ENCODE results near the gene NR4A1. TPM values are rescaled to one million over a fixed set of nuclear protein-coding genes. Genes with fewer than 3 reads are reported as not detected.

NR4A1 gene
- total and polyA plus RNA-seq, 10 of the 15 experiments (the other 5 are each of a cell fraction or from before 2014, with no cell fraction given), result 0.05 to 7.9 (median 2.2) TPM; not detected in 1

GRCh38 chr12:52024845-52025230 lies 26.4 kb upstream of the NR4A1 start:
- Histone ChIP-seq H3K79me2 (ENCODE audit: control insufficient read depth, insufficient read depth, low read length) (no peaks in the 10 kb centered on the region), H3K27ac (ENCODE audit: control insufficient read depth, insufficient read depth) (no peak overlapping the region), H3K27me3 (replicated peaks in 1 of 2; ENCODE audit: control insufficient read depth in 2 of 2, insufficient read depth in 2 of 2, low read length in 1 of 2) (peaks cover 0 to 9% of the 10 kb centered on the region in 2 experiments; a peak in 2 of 4 replicates), H3K4me1 (ENCODE audit: control insufficient read depth, insufficient read depth, low read length) (peaks cover 21% of the 10 kb centered on the region), H3K4me2 (ENCODE audit: control insufficient read depth, insufficient read depth) (peak overlapping the region; percentile 64), H3K9ac (ENCODE audit: control insufficient read depth, insufficient read depth, low read length) (no peak overlapping the region), H3K9me3 (replicated peaks; ENCODE audit: control insufficient read depth, insufficient read depth, low read length) (no peaks in the 10 kb centered on the region), H3K36me3 (ENCODE audit: control insufficient read depth in 2 of 2, insufficient read depth in 2 of 2, low read length in 1 of 2) (no peaks in the 10 kb centered on the region), H4K20me1 (ENCODE audit: control insufficient read depth, insufficient read depth) (no peaks in the 10 kb centered on the region), H3K4me3 (no peak overlapping the region), H2AFZ (ENCODE audit: control insufficient read depth, low read depth, low read length) (peak overlapping the region; percentile 3)
- BruUV-seq (replicated peaks), result no TSS peak
- 30% methylated on average over 12 of the region's 15 CpGs for WGBS (ENCODE audit: insufficient coverage, insufficient replicate concordance, low lambda C conversion rate, missing lambda C conversion rate)
- FAIRE-seq (no peak), DNase-seq (ENCODE audit: low read depth, low spot score) (no peak), ATAC-seq (peak; percentile 42)
- RAD21 ChIA-PET (ENCODE audit: unreplicated experiment), result interaction anchor here (0.6 to 9.0 kb wide), 30 partner anchors 11 to 151 kb away, joined by 3 to 151 read pairs (median 10); partner anchors contain the start of genes ATG101, NR4A1 and TAMALIN
- CTCF ChIA-PET, result interaction anchor here (0.6 to 15.6 kb wide), 35 partner anchors 10 to 854 kb away, joined by 3 to 622 read pairs (median 5); partner anchors contain the start of genes ATG101, NR4A1, SMIM41 and TAMALIN
- POLR2A ChIA-PET, result interaction anchor here (0.6 to 2.9 kb wide), 13 partner anchors 19 to 1770 kb away, joined by 3 to 20 read pairs (median 6); partner anchors contain the start of gene NR4A1
- in situ Hi-C loops (cut with MboI) (loop anchor here (5.0 kb wide), 2 partner anchors 57 to 97 kb away; no protein-coding TSS in a partner anchor), intact Hi-C loops (cut with micrococcal nuclease; ENCODE audit: unreplicated experiment) (loop anchor here (1.0 to 5.0 kb wide), 7 partner anchors 32 to 133 kb away; partner anchors contain the start of gene ATG101)
- SMC1A ChIA-PET (ENCODE audit: uncharacterized antibody, unreplicated experiment), result interaction anchor here (0.7 to 13.7 kb wide), 29 partner anchors 8 to 675 kb away, joined by 3 to 322 read pairs (median 5); partner anchors contain the start of genes ATG101 and NR4A1
- no peak for TF ChIP-seq KAT2A (conservative IDR thresholded peaks at IDR 0.05; ENCODE audit: control insufficient read depth, low read depth, low read length)
- TF ChIP-seq, protein P1, sequence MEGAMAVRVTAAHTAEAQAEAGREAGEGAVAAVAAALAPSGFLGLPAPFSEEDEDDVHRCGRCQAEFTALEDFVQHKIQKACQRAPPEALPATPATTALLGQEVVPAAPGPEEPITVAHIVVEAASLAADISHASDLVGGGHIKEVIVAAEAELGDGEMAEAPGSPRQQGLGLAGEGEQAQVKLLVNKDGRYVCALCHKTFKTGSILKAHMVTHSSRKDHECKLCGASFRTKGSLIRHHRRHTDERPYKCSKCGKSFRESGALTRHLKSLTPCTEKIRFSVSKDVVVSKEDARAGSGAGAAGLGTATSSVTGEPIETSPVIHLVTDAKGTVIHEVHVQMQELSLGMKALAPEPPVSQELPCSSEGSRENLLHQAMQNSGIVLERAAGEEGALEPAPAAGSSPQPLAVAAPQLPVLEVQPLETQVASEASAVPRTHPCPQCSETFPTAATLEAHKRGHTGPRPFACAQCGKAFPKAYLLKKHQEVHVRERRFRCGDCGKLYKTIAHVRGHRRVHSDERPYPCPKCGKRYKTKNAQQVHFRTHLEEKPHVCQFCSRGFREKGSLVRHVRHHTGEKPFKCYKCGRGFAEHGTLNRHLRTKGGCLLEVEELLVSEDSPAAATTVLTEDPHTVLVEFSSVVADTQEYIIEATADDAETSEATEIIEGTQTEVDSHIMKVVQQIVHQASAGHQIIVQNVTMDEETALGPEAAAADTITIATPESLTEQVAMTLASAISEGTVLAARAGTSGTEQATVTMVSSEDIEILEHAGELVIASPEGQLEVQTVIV (IDR thresholded peaks at IDR 0.05; ENCODE audit: borderline replicate concordance, partially characterized antibody), result no peak
- TF ChIP-seq ZNF687 (IDR thresholded peaks at IDR 0.05), result peak; percentile 65
- peak; percentile 81 for TF ChIP-seq RAD51 (IDR thresholded peaks at IDR 0.05)
- TF ChIP-seq SMC3 (IDR thresholded peaks at IDR 0.05; ENCODE audit: borderline replicate concordance, low read length), result no peak
- TF ChIP-seq CREM (IDR thresholded peaks at IDR 0.05; ENCODE audit: low read depth), result no peak
- no peak for TF ChIP-seq FOXK2 (IDR thresholded peaks at IDR 0.05)
- TF ChIP-seq WRNIP1 (IDR thresholded peaks at IDR 0.05; ENCODE audit: borderline replicate concordance, low read depth, low read length), result no peak
- TF ChIP-seq CBFB (IDR thresholded peaks at IDR 0.05; ENCODE audit: low read depth), result no peak
- no peak for TF ChIP-seq IRF3 (IDR thresholded peaks at IDR 0.05)
- TF ChIP-seq, protein P2, sequence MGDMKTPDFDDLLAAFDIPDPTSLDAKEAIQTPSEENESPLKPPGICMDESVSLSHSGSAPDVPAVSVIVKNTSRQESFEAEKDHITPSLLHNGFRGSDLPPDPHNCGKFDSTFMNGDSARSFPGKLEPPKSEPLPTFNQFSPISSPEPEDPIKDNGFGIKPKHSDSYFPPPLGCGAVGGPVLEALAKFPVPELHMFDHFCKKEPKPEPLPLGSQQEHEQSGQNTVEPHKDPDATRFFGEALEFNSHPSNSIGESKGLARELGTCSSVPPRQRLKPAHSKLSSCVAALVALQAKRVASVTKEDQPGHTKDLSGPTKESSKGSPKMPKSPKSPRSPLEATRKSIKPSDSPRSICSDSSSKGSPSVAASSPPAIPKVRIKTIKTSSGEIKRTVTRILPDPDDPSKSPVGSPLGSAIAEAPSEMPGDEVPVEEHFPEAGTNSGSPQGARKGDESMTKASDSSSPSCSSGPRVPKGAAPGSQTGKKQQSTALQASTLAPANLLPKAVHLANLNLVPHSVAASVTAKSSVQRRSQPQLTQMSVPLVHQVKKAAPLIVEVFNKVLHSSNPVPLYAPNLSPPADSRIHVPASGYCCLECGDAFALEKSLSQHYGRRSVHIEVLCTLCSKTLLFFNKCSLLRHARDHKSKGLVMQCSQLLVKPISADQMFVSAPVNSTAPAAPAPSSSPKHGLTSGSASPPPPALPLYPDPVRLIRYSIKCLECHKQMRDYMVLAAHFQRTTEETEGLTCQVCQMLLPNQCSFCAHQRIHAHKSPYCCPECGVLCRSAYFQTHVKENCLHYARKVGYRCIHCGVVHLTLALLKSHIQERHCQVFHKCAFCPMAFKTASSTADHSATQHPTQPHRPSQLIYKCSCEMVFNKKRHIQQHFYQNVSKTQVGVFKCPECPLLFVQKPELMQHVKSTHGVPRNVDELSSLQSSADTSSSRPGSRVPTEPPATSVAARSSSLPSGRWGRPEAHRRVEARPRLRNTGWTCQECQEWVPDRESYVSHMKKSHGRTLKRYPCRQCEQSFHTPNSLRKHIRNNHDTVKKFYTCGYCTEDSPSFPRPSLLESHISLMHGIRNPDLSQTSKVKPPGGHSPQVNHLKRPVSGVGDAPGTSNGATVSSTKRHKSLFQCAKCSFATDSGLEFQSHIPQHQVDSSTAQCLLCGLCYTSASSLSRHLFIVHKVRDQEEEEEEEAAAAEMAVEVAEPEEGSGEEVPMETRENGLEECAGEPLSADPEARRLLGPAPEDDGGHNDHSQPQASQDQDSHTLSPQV (IDR thresholded peaks at IDR 0.05), result no peak
- TF ChIP-seq SMAD1 (IDR thresholded peaks at IDR 0.05; ENCODE audit: low read depth, partially characterized antibody), result no peak
